Left lobe of liver (tissue), 2 donors: ENCODE results near the gene NADSYN1. TPM values are rescaled to one million over a fixed set of nuclear protein-coding genes. Genes with fewer than 3 reads are reported as not detected.
"Not testable (repeated sequence)": the region's sequence is repeated elsewhere in the genome, so short reads cannot be mapped to it uniquely, and the experiment has no call there.

Source experiments
- ATAC-seq: fragments of 200-7000 bp; cut with Tn5 transposase; one replicate; pipeline ENCODE4 v1.9.1; 2020; ENCODE audit warnings: mild to moderate bottlenecking, moderate library complexity
- DNase-seq: peaks from one replicate; pipeline ENCODE4 v3.0.0-alpha.2; 2020; ENCODE audit warnings: low spot score
- total RNA-seq: library from RNA; stranded (reverse); gene quantifications from one replicate; pipeline ENCODE4 v1.2.1, GENCODE V29; 2021
- donor health status: DM: no; HTN: no; CAD: no; lungs with moderate emphysema.
- donor health status: DM: no; HTN: yes; CAD: no.

Gene NADSYN1
- total RNA-seq, 1 donor from 2014 or later: 39.7 TPM

- ATAC-seq (no peak), DNase-seq (peak; percentile 35)
Observed at GRCh38 chr11:71518506-71519471, 65.8 kb downstream of the NADSYN1 start.

DNA sequence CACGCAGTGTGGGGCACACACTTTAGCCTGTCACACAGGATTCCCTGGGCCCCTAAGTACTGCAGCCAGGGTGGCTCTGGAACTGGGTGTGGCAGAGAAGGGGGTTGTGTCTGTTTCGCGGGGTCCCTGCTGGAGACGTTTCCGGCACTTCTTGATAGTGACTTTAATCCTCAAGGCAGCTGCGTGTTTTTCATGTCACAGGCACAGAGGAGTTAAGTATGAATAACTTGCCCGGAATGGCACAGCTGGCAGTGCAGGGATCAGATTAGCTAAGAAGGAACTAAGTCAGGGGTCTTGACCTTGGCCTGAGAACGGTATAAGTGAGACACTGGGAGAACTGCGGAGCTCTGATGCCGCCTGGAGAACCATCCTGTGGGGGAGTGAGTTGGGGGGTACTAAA, 66.5 kb downstream of the NADSYN1 start:
- DNase-seq: no peak
- no peak for ATAC-seq

- DNase-seq (no peak), ATAC-seq (peak; percentile 3)
Observed at GRCh38 chr11:71525188-71525937, 72.4 kb downstream of the NADSYN1 start.

- DNase-seq: peak; percentile 49
Observed at GRCh38 chr11:71525938-71526495, 73.0 kb downstream of the NADSYN1 start.

GRCh38 chr11:71526796-71527575, 74.0 kb downstream of the NADSYN1 start, which contains the start of gene KRTAP5-7:
KRTAP5-7 (plus strand) TSS chr11:71527267; CDS start chr11:71527301, 34 bp downstream.
- ATAC-seq (peak; percentile 57), DNase-seq (peak; percentile 49)

More at GRCh38 chr11:71525938-71526495, 73.0 kb downstream of the NADSYN1 start:
- ATAC-seq: peak; percentile 68

- ATAC-seq (peak; percentile 35), DNase-seq (peak; percentile 47)
Observed at GRCh38 chr11:71527576-71528210, 74.7 kb downstream of the NADSYN1 start.

GRCh38 chr11:71530602-71531001, 77.6 kb downstream of the NADSYN1 start:
- ATAC-seq (peak; percentile 69), DNase-seq (peak; percentile 58)

- no peak for ATAC-seq
- peak; percentile 12 for DNase-seq
Observed at GRCh38 chr11:71532036-71532610, 79.1 kb downstream of the NADSYN1 start.

DNA sequence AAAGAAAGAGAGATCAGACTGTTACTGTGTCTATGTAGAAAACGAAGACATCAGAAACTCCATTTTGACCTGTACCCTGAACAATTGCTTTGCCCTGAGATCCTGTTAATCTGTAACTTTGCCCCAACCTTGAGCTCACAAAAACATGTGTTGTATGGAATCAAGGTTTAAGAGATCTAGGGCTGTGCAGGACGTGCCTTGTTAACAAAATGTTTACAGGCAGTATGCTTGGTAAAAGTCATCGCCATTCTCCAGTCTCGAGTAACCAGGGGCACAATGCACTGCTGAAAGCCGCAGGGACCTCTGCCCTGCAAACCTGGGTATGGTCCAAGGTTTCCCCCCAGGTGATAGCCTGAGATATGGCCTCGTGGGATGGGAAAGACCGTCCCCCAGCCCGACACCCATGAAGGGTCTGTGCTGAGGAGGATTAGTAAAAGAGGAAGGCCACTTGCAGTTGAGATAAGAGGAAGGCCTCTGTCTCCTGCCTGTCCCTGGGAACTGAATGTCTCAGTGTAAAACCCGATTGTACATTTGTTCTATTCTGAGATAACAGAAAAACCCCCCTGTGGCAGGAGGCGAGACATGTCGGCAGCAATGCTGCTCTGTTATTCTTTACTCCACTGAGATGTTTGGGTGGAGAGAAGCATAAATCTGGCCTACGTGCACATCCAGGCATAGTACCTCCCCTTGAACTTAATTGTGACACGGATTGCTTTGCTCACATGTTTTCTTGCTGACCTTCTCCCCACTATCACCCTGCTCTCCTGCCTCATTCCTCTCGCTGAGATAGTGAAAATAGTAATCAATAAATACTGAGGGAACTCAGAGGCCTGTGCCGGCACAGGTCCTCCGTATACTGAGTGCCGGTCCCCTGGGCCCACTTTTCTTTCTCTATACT, 82.0 kb downstream of the NADSYN1 start:
- ATAC-seq: not testable (repeated sequence)
- DNase-seq: peak; percentile 50

- DNase-seq: peak; percentile 14
- no peak for ATAC-seq
Observed at GRCh38 chr11:71535825-71536224, 82.8 kb downstream of the NADSYN1 start.

- peak; percentile 24 for DNase-seq
- ATAC-seq: no peak
Observed at GRCh38 chr11:71537537-71537936, 84.5 kb downstream of the NADSYN1 start.

GRCh38 chr11:71537977-71538665, 85.1 kb downstream of the NADSYN1 start, which contains the start of gene KRTAP5-8:
KRTAP5-8 (plus strand) TSS chr11:71538025; CDS start chr11:71538056, 31 bp downstream.
- peak; percentile 28 for DNase-seq
- ATAC-seq: not testable (repeated sequence)

DNA sequence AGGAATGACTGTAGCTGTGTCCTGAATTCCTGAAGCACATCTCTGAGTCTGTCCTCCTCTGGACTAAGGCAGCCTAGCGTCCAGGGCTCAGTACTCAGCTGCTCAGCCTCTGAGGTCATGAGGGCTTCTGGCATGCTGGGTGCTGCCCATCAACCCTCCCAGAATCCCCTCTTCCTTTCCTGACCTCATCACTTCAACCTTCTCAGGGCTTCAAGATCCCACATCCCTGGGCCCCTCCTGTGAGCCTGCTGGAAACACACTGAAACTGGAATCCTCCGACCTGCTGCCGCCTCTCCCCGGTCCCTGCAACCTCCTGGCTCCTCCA, 85.6 kb downstream of the NADSYN1 start:
- DNase-seq (no peak), ATAC-seq (no peak)

GRCh38 chr11:71539017-71539416, 86.0 kb downstream of the NADSYN1 start:
- peak; percentile 22 for DNase-seq
- ATAC-seq: no peak

GRCh38 chr11:71539971-71540370, 87.0 kb downstream of the NADSYN1 start:
- not testable (repeated sequence) for ATAC-seq
- DNase-seq: peak; percentile 19

GRCh38 chr11:71540521-71541304, 87.7 kb downstream of the NADSYN1 start:
- not testable (repeated sequence) for DNase-seq, ATAC-seq

GRCh38 chr11:71542382-71542781, 89.4 kb downstream of the NADSYN1 start:
- ATAC-seq: no peak
- no peak for DNase-seq
